ENCODE measurements around the gene SLC66A2.

The SLC66A2 gene

GRCh38 chr18:79952456-79952995, 1.1 kb upstream of the SLC66A2 start:
- no peak overlapping the region for H3K4me2 ChIP-seq (ENCODE audit: low read depth, low read length, poor library complexity, severe bottlenecking)
- H3F3A ChIP-seq (ENCODE audit: low read depth), result no peaks in the 10 kb centered on the region; the same call in 1 of the 2 replicates
- no peak for TF ChIP-seq EZH2phosphoT487 (IDR thresholded peaks at IDR 0.05; ENCODE audit: borderline replicate concordance)
- no peak for TF ChIP-seq CTCF (conservative IDR thresholded peaks at IDR 0.05; ENCODE audit: low read length)
- no peaks in the 10 kb centered on the region for H3K9me3 ChIP-seq (ENCODE audit: insufficient read depth, low read depth, low read length)
- peaks cover 30% of the 10 kb centered on the region for H3K4me1 ChIP-seq (ENCODE audit: insufficient read depth, low read length, poor library complexity, severe bottlenecking)
- no peak overlapping the region for H2AFZ ChIP-seq (ENCODE audit: low read length)
- peaks cover 7% of the 10 kb centered on the region for H4K20me1 ChIP-seq (ENCODE audit: insufficient read depth, low read length, poor library complexity, severe bottlenecking)
- H3K9ac ChIP-seq (ENCODE audit: low read depth, low read length, poor library complexity, severe bottlenecking), result no peak overlapping the region
- H3K27me3 ChIP-seq (ENCODE audit: insufficient read depth, low read length, poor library complexity, severe bottlenecking), result no peaks in the 10 kb centered on the region
- no peaks in the 10 kb centered on the region for H3K9me2 ChIP-seq (replicated peaks; ENCODE audit: low read depth, low read length)
- H3K36me3 ChIP-seq (ENCODE audit: insufficient read depth, low read length), result no peaks in the 10 kb centered on the region
- H3K79me2 ChIP-seq (ENCODE audit: insufficient read depth, low read length), result peaks cover 37% of the 10 kb centered on the region
- peak overlapping the region; percentile 83 for H3K4me3 ChIP-seq (ENCODE audit: low read length, poor library complexity, severe bottlenecking)

- TF ChIP-seq CTCF (conservative IDR thresholded peaks at IDR 0.05; ENCODE audit: low read length) (no peak), EZH2phosphoT487 (IDR thresholded peaks at IDR 0.05; ENCODE audit: borderline replicate concordance) (no peak)
- peak overlapping the region; percentile 83 for H3K4me3 ChIP-seq (ENCODE audit: low read length, poor library complexity, severe bottlenecking)
- H4K20me1 ChIP-seq (ENCODE audit: insufficient read depth, low read length, poor library complexity, severe bottlenecking), result peaks cover 8% of the 10 kb centered on the region
- no peaks in the 10 kb centered on the region; the same call in 1 of the 2 replicates for H3F3A ChIP-seq (ENCODE audit: low read depth)
- H3K27me3 ChIP-seq (ENCODE audit: insufficient read depth, low read length, poor library complexity, severe bottlenecking), result no peaks in the 10 kb centered on the region
- peak overlapping the region; percentile 92 for H3K4me2 ChIP-seq (ENCODE audit: low read depth, low read length, poor library complexity, severe bottlenecking)
- no peaks in the 10 kb centered on the region for H3K36me3 ChIP-seq (ENCODE audit: insufficient read depth, low read length)
- no peaks in the 10 kb centered on the region for H3K9me2 ChIP-seq (replicated peaks; ENCODE audit: low read depth, low read length)
- peaks cover 34% of the 10 kb centered on the region for H3K4me1 ChIP-seq (ENCODE audit: insufficient read depth, low read length, poor library complexity, severe bottlenecking)
- peak overlapping the region; percentile 60; the same call in 1 of the 2 replicates for H2AFZ ChIP-seq (ENCODE audit: low read length)
- H3K9me3 ChIP-seq (ENCODE audit: insufficient read depth, low read depth, low read length), result no peaks in the 10 kb centered on the region
- peak overlapping the region; percentile 65 for H3K9ac ChIP-seq (ENCODE audit: low read depth, low read length, poor library complexity, severe bottlenecking)
- peaks cover 50% of the 10 kb centered on the region for H3K79me2 ChIP-seq (ENCODE audit: insufficient read depth, low read length)
Observed at GRCh38 chr18:79950515-79951341, 725 bp downstream of the SLC66A2 start.

- TF ChIP-seq EZH2phosphoT487 (IDR thresholded peaks at IDR 0.05; ENCODE audit: borderline replicate concordance), result no peak
- TF ChIP-seq CTCF (conservative IDR thresholded peaks at IDR 0.05; ENCODE audit: low read length), result no peak
- H3K36me3 ChIP-seq (ENCODE audit: insufficient read depth, low read length), result no peaks in the 10 kb centered on the region
- peak overlapping the region; percentile 83 for H3K4me3 ChIP-seq (ENCODE audit: low read length, poor library complexity, severe bottlenecking)
- no peak overlapping the region for H2AFZ ChIP-seq (ENCODE audit: low read length)
- peak overlapping the region; percentile 65 for H3K9ac ChIP-seq (ENCODE audit: low read depth, low read length, poor library complexity, severe bottlenecking)
- no peaks in the 10 kb centered on the region for H3K27me3 ChIP-seq (ENCODE audit: insufficient read depth, low read length, poor library complexity, severe bottlenecking)
- H3F3A ChIP-seq (ENCODE audit: low read depth), result no peaks in the 10 kb centered on the region; the same call in 1 of the 2 replicates
- H3K9me2 ChIP-seq (replicated peaks; ENCODE audit: low read depth, low read length), result no peaks in the 10 kb centered on the region
- no peaks in the 10 kb centered on the region for H3K9me3 ChIP-seq (ENCODE audit: insufficient read depth, low read depth, low read length)
- H3K4me1 ChIP-seq (ENCODE audit: insufficient read depth, low read length, poor library complexity, severe bottlenecking), result peaks cover 38% of the 10 kb centered on the region
- peaks cover 15% of the 10 kb centered on the region for H4K20me1 ChIP-seq (ENCODE audit: insufficient read depth, low read length, poor library complexity, severe bottlenecking)
- peak overlapping the region; percentile 92 for H3K4me2 ChIP-seq (ENCODE audit: low read depth, low read length, poor library complexity, severe bottlenecking)
- peaks cover 58% of the 10 kb centered on the region for H3K79me2 ChIP-seq (ENCODE audit: insufficient read depth, low read length)
Observed at GRCh38 chr18:79949697-79950487, 1.6 kb downstream of the SLC66A2 start.
